GM23338 (cell line): Measurements from ENCODE around the gene TAS2R41. TPM values are rescaled to one million over a fixed set of nuclear protein-coding genes. Genes with fewer than 3 reads are reported as not detected.

Source experiments
- ATAC-seq: fragments of 200-7000 bp; cut with Tn5 transposase; 3 replicates; pipeline ENCODE4 v1.9.1; 2020
- DNase-seq: peaks from one replicate; pipeline ENCODE4 v3.0.0-alpha.2; 2015; ENCODE audit warnings: low spot score
- H2AFZ ChIP-seq: fragments of 200-600 bp; sonication (generic); 2 replicates; pipeline ENCODE4 v1.8.0; 2016; ENCODE audit warnings: antibody characterized with exemption, mild to moderate bottlenecking, moderate library complexity
- H3F3A ChIP-seq: fragments of 200-600 bp; sonication (generic); replicated peaks from 2 replicates; pipeline ENCODE4 v1.8.0; 2017; ENCODE audit warnings: antibody characterized with exemption, mixed run types, low read depth
- H3K27ac ChIP-seq: fragments of 200-600 bp; sonication (generic); 2 replicates; pipeline ENCODE4 v1.6.1; 2016; ENCODE audit warnings: low read depth
- H3K27me3 ChIP-seq: fragments of 200-600 bp; sonication (generic); 2 replicates; pipeline ENCODE4 v1.8.0; 2016; ENCODE audit warnings: mild to moderate bottlenecking, mixed run types, moderate library complexity; ENCODE audit not compliant: insufficient read depth
- H3K36me3 ChIP-seq: fragments of 200-600 bp; sonication (generic); 2 replicates; pipeline ENCODE4 v1.8.0; 2016; ENCODE audit warnings: mild to moderate bottlenecking; ENCODE audit not compliant: insufficient read depth
- H3K4me1 ChIP-seq: fragments of 200-600 bp; sonication (generic); 2 replicates; pipeline ENCODE4 v1.8.0; 2016; ENCODE audit warnings: mild to moderate bottlenecking, moderate library complexity; ENCODE audit not compliant: insufficient read depth
- H3K4me2 ChIP-seq: fragments of 200-600 bp; sonication (generic); 2 replicates; pipeline ENCODE4 v1.7.1; 2017; ENCODE audit warnings: mixed run types
- H3K4me3 ChIP-seq: fragments of 200-600 bp; sonication (generic); 2 replicates; pipeline ENCODE4 v1.6.1; 2016; ENCODE audit warnings: mixed run types
- H3K79me2 ChIP-seq: fragments of 200-600 bp; sonication (generic); replicated peaks from 2 replicates; pipeline ENCODE4 v1.8.0; 2017; ENCODE audit warnings: mild to moderate bottlenecking; ENCODE audit not compliant: insufficient read depth
- H3K9me2 ChIP-seq: fragments of 200-600 bp; sonication (generic); 2 replicates; pipeline ENCODE4 v1.8.0; 2017; ENCODE audit not compliant: insufficient read depth
- H4K20me1 ChIP-seq: fragments of 200-600 bp; sonication (generic); replicated peaks from 2 replicates; pipeline ENCODE4 v1.8.0; 2017; ENCODE audit warnings: mild to moderate bottlenecking; ENCODE audit not compliant: insufficient read depth
- H3K27ac Mint-ChIP-seq: 2 replicates; pipeline ENCODE4 v1.8.0; 2020; ENCODE audit warnings: inconsistent platforms, mild to moderate bottlenecking, moderate library complexity, mixed read lengths
- H3K27me3 Mint-ChIP-seq: 3 replicates; pipeline ENCODE4 v1.8.0; 2022; ENCODE audit warnings: low read depth, mild to moderate bottlenecking, moderate library complexity, mixed read lengths, inconsistent platforms; ENCODE audit not compliant: insufficient read depth, poor library complexity
- H3K36me3 Mint-ChIP-seq: 3 replicates; pipeline ENCODE4 v1.8.0; 2021; ENCODE audit warnings: low read depth, mild to moderate bottlenecking, inconsistent platforms, moderate library complexity, mixed read lengths
- H3K4me1 Mint-ChIP-seq: 3 replicates; pipeline ENCODE4 v1.8.0; 2020; ENCODE audit warnings: mild to moderate bottlenecking, inconsistent platforms, mixed read lengths
- H3K4me3 Mint-ChIP-seq: 3 replicates; pipeline ENCODE4 v1.8.0; 2021; ENCODE audit warnings: moderate library complexity, mild to moderate bottlenecking, inconsistent platforms, mixed read lengths
- H3K9me3 Mint-ChIP-seq: 3 replicates; pipeline ENCODE4 v1.8.0; 2020; ENCODE audit warnings: moderate library complexity, mild to moderate bottlenecking, inconsistent platforms, mixed read lengths
- CTCF ChIP-seq, 2 experiments: fragments of 200-600 bp in 1 of 2; sonication (generic) in 1 of 2; conservative IDR thresholded peaks; 2 replicates each; pipeline versions ENCODE4 v1.5.1 to v1.6.1; 2016 to 2017; ENCODE audit warnings: antibody characterized with exemption in 2 of 2, low read depth in 2 of 2, mild to moderate bottlenecking in 2 of 2, moderate library complexity in 1 of 2
- EZH2 ChIP-seq: fragments of 200-600 bp; sonication (generic); IDR thresholded peaks from one replicate; pipeline ENCODE4 v1.8.0; 2017; ENCODE audit warnings: antibody characterized with exemption, mild to moderate bottlenecking, low read depth; ENCODE audit not compliant: unreplicated experiment
- EZH2phosphoT487 ChIP-seq: fragments of 200-600 bp; sonication (generic); IDR thresholded peaks from one replicate; pipeline ENCODE4 v1.8.1; 2018; ENCODE audit warnings: antibody characterized with exemption; ENCODE audit not compliant: unreplicated experiment
- JUNB ChIP-seq: IDR thresholded peaks from one replicate; pipeline ENCODE4 v1.6.1; 2016; ENCODE audit warnings: antibody characterized with exemption; ENCODE audit not compliant: unreplicated experiment
- NANOG ChIP-seq: IDR thresholded peaks from 2 replicates; pipeline ENCODE4 v1.6.1; 2016; ENCODE audit warnings: antibody characterized with exemption, borderline replicate concordance
- POLR2AphosphoS5 ChIP-seq: IDR thresholded peaks from 2 replicates; pipeline ENCODE4 v1.6.1; 2016; ENCODE audit warnings: antibody characterized with exemption, low read depth
- REST ChIP-seq: IDR thresholded peaks from one replicate; pipeline ENCODE4 v1.6.1; 2018; ENCODE audit warnings: antibody characterized with exemption; ENCODE audit not compliant: unreplicated experiment
- STAT1 ChIP-seq: IDR thresholded peaks from one replicate; pipeline ENCODE4 v1.6.1; 2016; ENCODE audit warnings: antibody characterized with exemption; ENCODE audit not compliant: unreplicated experiment
- ZNF114 ChIP-seq: fragments of 250-450 bp; sonication (Bioruptor Pico); IDR thresholded peaks from 2 replicates; pipeline ENCODE4 v1.5.0; 2020; ENCODE audit warnings: mild to moderate bottlenecking, moderate library complexity
- ZNF462 ChIP-seq: fragments of 250-450 bp; sonication (Bioruptor Pico); IDR thresholded peaks from 2 replicates; pipeline ENCODE4 v1.5.0; 2020; ENCODE audit warnings: mild to moderate bottlenecking, moderate library complexity
- polyA plus RNA-seq: library from polyadenylated mRNA; unstranded; fragments of >200 nt; fragmentation: Nextera tagmentation; extraction: Ambion mirVana; gene quantifications from 2 replicates; pipeline ENCODE4 v1.2.1, GENCODE V29; 2016
- total RNA-seq: library from RNA; depleted of rRNA; stranded (reverse); fragments of >200 nt; shearing (Covaris generic); gene quantifications from 2 replicates; pipeline ENCODE4 v1.2.3, GENCODE V29; 2014

Gene TAS2R41
- total and polyA plus RNA-seq, 2 experiments from 2014 or later = 1.2 TPM; not detected in 1

- H3K4me3 Mint-ChIP-seq = no peak overlapping the region
- H3K27me3 ChIP-seq = no peaks in the 10 kb centered on the region
- H3K9me2 ChIP-seq = no peaks in the 10 kb centered on the region
- no peak for ATAC-seq
- H3K4me1 Mint-ChIP-seq = peaks cover 3% of the 10 kb centered on the region; the same call in 2 of the 3 replicates
- TF ChIP-seq EZH2phosphoT487 = no peak
- H3K4me1 ChIP-seq = no peaks in the 10 kb centered on the region
- H3K27me3 Mint-ChIP-seq = no peaks in the 10 kb centered on the region
- no peaks in the 10 kb centered on the region for H3F3A ChIP-seq
- no peaks in the 10 kb centered on the region for H3K79me2 ChIP-seq
- no peak overlapping the region for H3K4me2 ChIP-seq
- peaks cover 5% of the 10 kb centered on the region; the same call in 2 of the 3 replicates for H3K36me3 Mint-ChIP-seq
- H2AFZ ChIP-seq = no peak overlapping the region
- peaks cover 17% of the 10 kb centered on the region for H3K9me3 Mint-ChIP-seq
- no peaks in the 10 kb centered on the region for H4K20me1 ChIP-seq
- H3K36me3 ChIP-seq = 0 out of 2 replicates have a peak, but pooled peaks cover 6% of the 10 kb centered on the region
- H3K27ac ChIP-seq = no peak overlapping the region
- no peak overlapping the region for H3K4me3 ChIP-seq
- DNase-seq = no peak
- H3K27ac Mint-ChIP-seq = no peak overlapping the region
These were observed 17.2 kb upstream of the TAS2R41 start for GRCh38 chr7:143460271-143460979.

- ATAC-seq (no peak), DNase-seq (no peak)
- H3K9me2 ChIP-seq = no peaks in the 10 kb centered on the region
- no peaks in the 10 kb centered on the region for H3K4me1 Mint-ChIP-seq
- no peaks in the 10 kb centered on the region for H4K20me1 ChIP-seq
- 0 out of 2 replicates have a peak, but pooled peaks cover 6% of the 10 kb centered on the region for H3K36me3 ChIP-seq
- no peak overlapping the region for H3K27ac Mint-ChIP-seq
- H3K79me2 ChIP-seq = no peaks in the 10 kb centered on the region
- peaks cover 5% of the 10 kb centered on the region; the same call in 2 of the 3 replicates for H3K36me3 Mint-ChIP-seq
- H3K9me3 Mint-ChIP-seq = peaks cover 17% of the 10 kb centered on the region
- no peak overlapping the region for H3K4me2 ChIP-seq
- no peaks in the 10 kb centered on the region for H3K4me1 ChIP-seq
- no peak overlapping the region for H3K4me3 Mint-ChIP-seq
- H3K27me3 ChIP-seq = no peaks in the 10 kb centered on the region
- H2AFZ ChIP-seq = no peak overlapping the region
- H3K4me3 ChIP-seq = no peak overlapping the region
- H3F3A ChIP-seq = no peaks in the 10 kb centered on the region
- no peak overlapping the region for H3K27ac ChIP-seq
- no peaks in the 10 kb centered on the region for H3K27me3 Mint-ChIP-seq
- TF ChIP-seq ZNF462 (CRISPR knock-in tag) = no peak
- no peak for TF ChIP-seq ZNF114 (CRISPR knock-in tag)
- TF ChIP-seq EZH2phosphoT487 = no peak
- TF ChIP-seq STAT1 = no peak
- no peak for TF ChIP-seq NANOG
- no peak for TF ChIP-seq POLR2AphosphoS5
- no peak for TF ChIP-seq REST
- no peak for TF ChIP-seq EZH2
- TF ChIP-seq JUNB = no peak
- TF ChIP-seq CTCF (conservative IDR thresholded peaks at IDR 0.05; ENCODE audit: low read depth in 2 of 2) = no peak
These were observed 15.6 kb upstream of the TAS2R41 start for GRCh38 chr7:143462045-143462444.
